Loucy (cell line): ENCODE data around the gene DLL3.

ENCODE experiments used
- CTCF ChIP-seq: fragments of 200-600 bp; sonication (generic); conservative IDR thresholded peaks from 2 replicates; pipeline ENCODE4 v1.5.1; 2014; ENCODE audit warnings: mild to moderate bottlenecking, antibody characterized with exemption, low read length
- EZH2phosphoT487 ChIP-seq: fragments of 200-600 bp; IDR thresholded peaks from 2 replicates; pipeline ENCODE4 v1.6.1; 2018; ENCODE audit warnings: antibody characterized with exemption, mild to moderate bottlenecking, moderate library complexity, borderline replicate concordance

GRCh38 chr19:39543477-39543857 lies 44.7 kb downstream of the DLL3 start:
- TF ChIP-seq CTCF (no peak), EZH2phosphoT487 (no peak)
